HepG2 (cell line): ENCODE results near the gene ITK. TPM values are rescaled to one million over a fixed set of nuclear protein-coding genes. Genes with fewer than 3 reads are reported as not detected.

ENCODE experiments used
- ELF1 ChIP-seq: sonication (generic); formaldehyde crosslinking; IDR thresholded peaks from 2 replicates; pipeline ENCODE4 v1.4.0; 2020; ENCODE audit warnings: missing genetic modification reagents
- ETV6 ChIP-seq: sonication (generic); formaldehyde crosslinking; conservative IDR thresholded peaks from 2 replicates; pipeline ENCODE4 v1.4.0; 2020; ENCODE audit warnings: missing genetic modification reagents
- FOSL2 ChIP-seq: sonication (generic); formaldehyde crosslinking; IDR thresholded peaks from 2 replicates; pipeline ENCODE4 v1.4.0; 2020; ENCODE audit warnings: missing genetic modification reagents
- FOXP1 ChIP-seq, 2 experiments: fragments of 450-650 bp in 1 of 2; IDR thresholded peaks; 2 replicates each; pipeline ENCODE4 v1.6.1; 2017 to 2018; ENCODE audit warnings: antibody characterized with exemption in 1 of 2
- GATAD1 ChIP-seq: IDR thresholded peaks from 2 replicates; pipeline ENCODE4 v1.6.1; 2016; ENCODE audit warnings: missing genetic modification reagents, missing compliant biosample characterization
- HES4 ChIP-seq: sonication (generic); formaldehyde crosslinking; IDR thresholded peaks from 2 replicates; pipeline ENCODE4 v1.9.0; 2021; ENCODE audit warnings: mild to moderate bottlenecking, missing genetic modification reagents, borderline replicate concordance
- MIXL1 ChIP-seq: IDR thresholded peaks from 2 replicates; pipeline ENCODE4 v1.6.1; 2016
- MTA1 ChIP-seq: sonication (generic); formaldehyde crosslinking; IDR thresholded peaks from 2 replicates; pipeline ENCODE4 v1.4.0; 2020; ENCODE audit warnings: missing genetic modification reagents, mild to moderate bottlenecking, borderline replicate concordance
- NFE2L1 ChIP-seq: sonication (generic); formaldehyde crosslinking; IDR thresholded peaks from 2 replicates; pipeline ENCODE4 v1.4.0; 2020; ENCODE audit warnings: missing genetic modification reagents, mild to moderate bottlenecking, borderline replicate concordance
- NFYB ChIP-seq: sonication (generic); formaldehyde crosslinking; IDR thresholded peaks from 2 replicates; pipeline ENCODE4 v1.4.0; 2020; ENCODE audit warnings: missing genetic modification reagents
- NRL ChIP-seq: sonication (generic); formaldehyde crosslinking; IDR thresholded peaks from 2 replicates; pipeline ENCODE4 v1.5.0; 2020; ENCODE audit warnings: missing genetic modification reagents, mild to moderate bottlenecking, moderate library complexity, borderline replicate concordance
- POGZ ChIP-seq: sonication (generic); formaldehyde crosslinking; IDR thresholded peaks from 2 replicates; pipeline ENCODE4 v1.4.0; 2020; ENCODE audit warnings: mild to moderate bottlenecking, missing genetic modification reagents
- SIN3A ChIP-seq: IDR thresholded peaks from 2 replicates; pipeline ENCODE4 v1.6.1; 2011; ENCODE audit warnings: low read depth, mild to moderate bottlenecking, control low read depth, low read length, borderline replicate concordance
- SP1 ChIP-seq, 2 experiments: fragments of 450-650 bp in 1 of 2; sonication (generic) in 1 of 2; formaldehyde crosslinking in 1 of 2; IDR thresholded peaks; 2 replicates each; pipeline versions ENCODE4 v1.4.0 to v1.6.1; 2016 to 2020; ENCODE audit warnings: missing genetic modification reagents in 1 of 2
- SRSF1 ChIP-seq: fragments of 200-400 bp; formaldehyde crosslinking; optimal IDR thresholded peaks from 2 replicates; pipeline ENCODE3; 2017; ENCODE audit warnings: mild to moderate bottlenecking, low read depth, low read length, moderate library complexity
- SRY ChIP-seq: sonication (generic); formaldehyde crosslinking; IDR thresholded peaks from 2 replicates; pipeline ENCODE4 v1.8.0; 2022; ENCODE audit warnings: mild to moderate bottlenecking, missing genetic modification reagents
- THAP11 ChIP-seq: IDR thresholded peaks from 2 replicates; pipeline ENCODE4 v1.6.1; 2016; ENCODE audit warnings: missing biosample characterization, missing genetic modification reagents
- ZBTB1 ChIP-seq: sonication (generic); formaldehyde crosslinking; IDR thresholded peaks from 2 replicates; pipeline ENCODE4 v1.4.0; 2020; ENCODE audit warnings: missing genetic modification reagents, borderline replicate concordance
- ZBTB38 ChIP-seq: sonication (generic); formaldehyde crosslinking; IDR thresholded peaks from 2 replicates; pipeline ENCODE4 v1.5.1; 2020; ENCODE audit warnings: mild to moderate bottlenecking, missing genetic modification reagents
- ZBTB7B ChIP-seq: sonication (generic); formaldehyde crosslinking; IDR thresholded peaks from 2 replicates; pipeline ENCODE4 v1.4.0; 2020; ENCODE audit warnings: missing genetic modification reagents
- ZKSCAN8 ChIP-seq: IDR thresholded peaks from 2 replicates; pipeline ENCODE4 v1.6.1; 2016; ENCODE audit warnings: borderline replicate concordance, missing genetic modification reagents, missing compliant biosample characterization
- ZNF335 ChIP-seq: sonication (generic); formaldehyde crosslinking; IDR thresholded peaks from 2 replicates; pipeline ENCODE4 v1.4.0; 2020; ENCODE audit warnings: missing genetic modification reagents
- ZNF33B ChIP-seq: sonication (generic); formaldehyde crosslinking; IDR thresholded peaks from 2 replicates; pipeline ENCODE4 v1.5.1; 2020; ENCODE audit warnings: mild to moderate bottlenecking, missing genetic modification reagents
- ZNF547 ChIP-seq: sonication (generic); formaldehyde crosslinking; IDR thresholded peaks from 2 replicates; pipeline ENCODE4 v1.5.1; 2020; ENCODE audit warnings: mild to moderate bottlenecking, missing genetic modification reagents
- ZNF644 ChIP-seq: IDR thresholded peaks from 2 replicates; pipeline ENCODE4 v1.6.1; 2016; ENCODE audit warnings: low read depth
- ZNF652 ChIP-seq: IDR thresholded peaks from 2 replicates; pipeline ENCODE4 v1.6.1; 2016; ENCODE audit warnings: low read depth, borderline replicate concordance
- ZNF777 ChIP-seq: sonication (generic); formaldehyde crosslinking; IDR thresholded peaks from 2 replicates; pipeline ENCODE4 v1.4.0; 2020; ENCODE audit warnings: missing genetic modification reagents
- ZNF83 ChIP-seq: sonication (generic); formaldehyde crosslinking; IDR thresholded peaks from 2 replicates; pipeline ENCODE4 v1.4.0; 2020; ENCODE audit warnings: missing genetic modification reagents, mild to moderate bottlenecking, borderline replicate concordance
- ZSCAN30 ChIP-seq: sonication (generic); formaldehyde crosslinking; IDR thresholded peaks from 2 replicates; pipeline ENCODE4 v1.5.0; 2020; ENCODE audit warnings: mild to moderate bottlenecking, missing genetic modification reagents
- polyA plus RNA-seq, 8 experiments: library from polyadenylated mRNA; depleted of rRNA in 3 of 8; stranded (reverse) in 7 of 8; unstranded in 1 of 8; fragments of >200 nt; fragmentation: Illumina TruSeq in 4 of 8; extraction: Trizol in 4 of 8; gene quantifications; 2 replicates each; pipeline versions ENCODE4 v1.2.1 to v1.2.3, GENCODE V29; 2011 to 2016; ENCODE audit warnings: low read depth in 4 of 8, missing spikeins in 1 of 8, mixed read lengths in 1 of 8; ENCODE audit not compliant: insufficient read depth in 1 of 8
- total RNA-seq, 5 experiments: library from RNA; depleted of rRNA; stranded (reverse); fragments of >200 nt; fragmentation: Illumina TruSeq; extraction: Trizol; gene quantifications; 2 replicates each; pipeline ENCODE4 v1.2.3, GENCODE V29; 2016; ENCODE audit warnings: low read depth in 1 of 5
- TF ChIP-seq, protein P1 (sequence below): sonication (generic); formaldehyde crosslinking; IDR thresholded peaks from 2 replicates; pipeline ENCODE4 v1.5.0; 2020; ENCODE audit warnings: missing genetic modification reagents

Gene ITK
- total and polyA plus RNA-seq, 2 of the 13 experiments (the other 11 are each of a cell fraction or from before 2014, with no cell fraction given) = 0.01 TPM; not detected in 1

DNA sequence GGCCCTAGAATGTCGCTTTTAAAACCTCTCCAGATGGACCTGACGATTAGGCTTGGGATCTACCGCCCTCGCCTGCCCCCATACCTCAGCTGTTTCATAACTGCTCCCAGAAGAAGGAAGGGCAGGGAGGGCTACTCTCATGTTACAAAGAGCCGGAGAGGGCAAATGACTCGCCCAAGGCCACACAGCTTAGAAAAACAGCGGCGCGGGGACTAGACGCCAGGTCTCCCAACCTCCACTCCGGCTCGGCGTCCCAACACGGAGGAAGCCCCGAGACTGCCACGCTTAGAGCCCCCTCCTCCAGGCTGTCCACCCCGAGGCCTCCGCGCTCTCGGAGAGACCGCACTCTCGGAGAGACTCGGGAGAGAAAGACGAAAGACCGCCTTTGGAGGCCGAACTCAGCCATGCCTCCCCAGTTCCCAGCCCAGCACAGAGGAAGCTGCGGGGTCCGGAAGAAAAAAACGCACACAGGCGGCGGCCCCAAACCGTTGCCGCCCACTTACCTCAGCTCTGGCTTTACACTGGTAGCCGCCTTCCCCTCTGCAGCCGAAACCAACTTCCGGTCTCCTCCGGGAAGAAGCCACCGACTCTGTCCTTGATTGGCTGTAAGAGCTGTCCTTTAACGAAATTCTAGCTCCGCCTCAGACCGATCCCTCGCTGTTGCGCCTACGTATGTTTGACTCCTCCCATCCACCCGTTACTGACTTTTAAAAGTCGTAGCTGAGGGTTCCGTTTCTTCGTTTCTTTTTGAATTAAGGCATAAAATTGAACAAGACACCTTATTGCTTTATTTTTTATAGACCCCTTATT lies 38.1 kb upstream of the ITK start, which contains the start of gene MED7 (continued):
- TF ChIP-seq ZNF652 (CRISPR knock-in tag) (peak; percentile 54; the same call in 1 of the 2 replicates), ZNF335 (CRISPR knock-in tag) (no peak), SRSF1 (peak; percentile 54), ZSCAN30 (no peak), ZNF83 (CRISPR knock-in tag) (peak; percentile 75; the same call in 1 of the 2 replicates), ZNF547 (peak; percentile 45; the same call in 1 of the 2 replicates), ZKSCAN8 (peak; percentile 35; the same call in 1 of the 2 replicates), ZBTB7B (CRISPR knock-in tag) (peak; percentile 56; the same call in 1 of the 2 replicates), FOSL2 (CRISPR knock-in tag) (peak; percentile 35), NFE2L1 (CRISPR knock-in tag) (no peak), MIXL1 (CRISPR knock-in tag) (0 out of 2 replicates have a peak, but pooled peaks have one; percentile 8), MTA1 (CRISPR knock-in tag) (0 out of 2 replicates have a peak, but pooled peaks have one; percentile 24), POGZ (peak; percentile 82), NFYB (peak; percentile 90), FOXP1 (IDR thresholded peaks at IDR 0.05) (no peak), FOXP1 (CRISPR knock-in tag; IDR thresholded peaks at IDR 0.05) (no peak), SIN3A (0 out of 2 replicates have a peak, but pooled peaks have one; percentile 31), SP1 (IDR thresholded peaks at IDR 0.05) (no peak), SP1 (CRISPR knock-in tag; IDR thresholded peaks at IDR 0.05) (peak; percentile 40; the same call in 1 of the 2 replicates), ZBTB38 (CRISPR knock-in tag) (no peak; the same call in 1 of the 2 replicates), ETV6 (CRISPR knock-in tag) (peak; percentile 58; the same call in 1 of the 2 replicates), GATAD1 (CRISPR knock-in tag) (peak; percentile 76; the same call in 1 of the 2 replicates), SRY (0 out of 2 replicates have a peak, but pooled peaks have one; percentile 72), NRL (0 out of 2 replicates have a peak, but pooled peaks have one; percentile 40), ZNF777 (CRISPR knock-in tag) (0 out of 2 replicates have a peak, but pooled peaks have one; percentile 33), ZNF33B (CRISPR knock-in tag) (0 out of 2 replicates have a peak, but pooled peaks have one; percentile 69), ZNF644 (CRISPR knock-in tag) (no peak), THAP11 (CRISPR knock-in tag) (peak; percentile 78), HES4 (CRISPR knock-in tag) (no peak), ZBTB1 (0 out of 2 replicates have a peak, but pooled peaks have one; percentile 41), ELF1 (CRISPR knock-in tag) (peak; percentile 82)
- TF ChIP-seq, protein P1, sequence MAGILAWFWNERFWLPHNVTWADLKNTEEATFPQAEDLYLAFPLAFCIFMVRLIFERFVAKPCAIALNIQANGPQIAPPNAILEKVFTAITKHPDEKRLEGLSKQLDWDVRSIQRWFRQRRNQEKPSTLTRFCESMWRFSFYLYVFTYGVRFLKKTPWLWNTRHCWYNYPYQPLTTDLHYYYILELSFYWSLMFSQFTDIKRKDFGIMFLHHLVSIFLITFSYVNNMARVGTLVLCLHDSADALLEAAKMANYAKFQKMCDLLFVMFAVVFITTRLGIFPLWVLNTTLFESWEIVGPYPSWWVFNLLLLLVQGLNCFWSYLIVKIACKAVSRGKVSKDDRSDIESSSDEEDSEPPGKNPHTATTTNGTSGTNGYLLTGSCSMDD (CRISPR knock-in tag) = no peak
